GM12878 (cell line): Measurements from ENCODE around the gene PHRF1. TPM values are rescaled to one million over a fixed set of nuclear protein-coding genes. Genes with fewer than 3 reads are reported as not detected.

Experiments
- ATAC-seq: fragments of 200-7000 bp; cut with Tn5 transposase; 3 replicates; pipeline ENCODE4 v1.9.1; 2020; ENCODE audit warnings: mild to moderate bottlenecking, moderate library complexity
- BruUV-seq: library from RNA; stranded (reverse); fragments of 400-500 nt; replicated peaks from 2 replicates; lab custom pipeline; 2021; lab: Mats Ljungman, UMichigan
- CTCF ChIA-PET: fragments of 300-600 bp; sonication (Branson Sonifier 250); formaldehyde crosslinking; extraction: SDS; loops from one replicate; lab custom pipeline; 2021; ENCODE audit warnings: inconsistent platforms; lab: Yijun Ruan, JAX
- POLR2A ChIA-PET: fragments of 350-600 bp; formaldehyde crosslinking; extraction: SDS; loops from one replicate; lab custom pipeline; 2021; ENCODE audit warnings: inconsistent platforms; lab: Charles Lee
- RAD21 ChIA-PET: fragments of 300-600 bp; sonication (Branson Sonifier 250); formaldehyde crosslinking; loops from one replicate; lab custom pipeline; 2023; ENCODE audit warnings: antibody characterized with exemption; ENCODE audit not compliant: unreplicated experiment; lab: Charles Lee
- SMC1A ChIA-PET: fragments of 300-600 bp; sonication (Branson Sonifier 250); formaldehyde crosslinking; loops from one replicate; lab custom pipeline; 2023; ENCODE audit not compliant: unreplicated experiment, uncharacterized antibody; lab: Charles Lee
- DNase-seq: peaks from one replicate; pipeline ENCODE4 v3.0.0-alpha.2; 2011; ENCODE audit warnings: low read depth, low spot score
- FAIRE-seq: peaks from 3 replicates; lab custom pipeline; 2011; peaks lifted over from hg19 to GRCh38; lab: Jason Lieb, UNC
- H2AFZ ChIP-seq: 2 replicates; pipeline ENCODE4 v1.6.0; 2011; ENCODE audit warnings: low read depth, low read length, control low read depth; ENCODE audit not compliant: control insufficient read depth
- H3K27ac ChIP-seq: 2 replicates; pipeline ENCODE4 v1.5.1; 2011; ENCODE audit warnings: control low read depth; ENCODE audit not compliant: control insufficient read depth, insufficient read depth
- H3K27me3 ChIP-seq, 2 experiments: replicated peaks in 1 of 2; 2 replicates each; pipeline versions ENCODE4 v1.6.0 to v1.6.1; 2011; ENCODE audit warnings: low read length in 1 of 2; ENCODE audit not compliant: control insufficient read depth in 2 of 2, insufficient read depth in 2 of 2
- H3K36me3 ChIP-seq, 2 experiments: 2 replicates each; pipeline ENCODE4 v1.5.1; 2011; ENCODE audit warnings: low read length in 1 of 2; ENCODE audit not compliant: control insufficient read depth in 2 of 2, insufficient read depth in 2 of 2
- H3K4me1 ChIP-seq: 2 replicates; pipeline ENCODE4 v1.6.1; 2011; ENCODE audit warnings: mild to moderate bottlenecking, low read length, moderate library complexity, mixed read lengths; ENCODE audit not compliant: control insufficient read depth, insufficient read depth
- H3K4me2 ChIP-seq: 2 replicates; pipeline ENCODE4 v1.6.0; 2011; ENCODE audit warnings: control low read depth; ENCODE audit not compliant: control insufficient read depth, insufficient read depth
- H3K4me3 ChIP-seq: fragments of 200-600 bp; sonication (generic); 2 replicates; pipeline ENCODE4 v1.5.1; 2016
- H3K79me2 ChIP-seq: 2 replicates; pipeline ENCODE4 v1.6.0; 2011; ENCODE audit warnings: low read length; ENCODE audit not compliant: control insufficient read depth, insufficient read depth
- H3K9ac ChIP-seq: 2 replicates; pipeline ENCODE4 v1.8.0; 2011; ENCODE audit warnings: low read length, control low read depth, mixed read lengths; ENCODE audit not compliant: control insufficient read depth, insufficient read depth
- H3K9me3 ChIP-seq: replicated peaks from 3 replicates; pipeline ENCODE4 v1.5.1; 2011; ENCODE audit warnings: mild to moderate bottlenecking, low read length; ENCODE audit not compliant: control insufficient read depth, insufficient read depth
- H4K20me1 ChIP-seq: 2 replicates; pipeline ENCODE4 v1.6.0; 2011; ENCODE audit not compliant: control insufficient read depth, insufficient read depth
- CUX1 ChIP-seq: IDR thresholded peaks from 2 replicates; pipeline ENCODE4 v1.6.1; 2012; ENCODE audit warnings: improper control_type of control experiment, low read depth, low read length; ENCODE audit not compliant: insufficient replicate concordance
- E2F8 ChIP-seq: fragments of 450-650 bp; IDR thresholded peaks from 2 replicates; pipeline ENCODE4 v1.6.1; 2018; ENCODE audit warnings: mild to moderate bottlenecking, low read depth, moderate library complexity; ENCODE audit not compliant: partially characterized antibody
- HDGF ChIP-seq: fragments of 450-650 bp; IDR thresholded peaks from 2 replicates; pipeline ENCODE4 v1.6.1; 2016; ENCODE audit warnings: antibody characterized with exemption
- JUNB ChIP-seq: IDR thresholded peaks from 2 replicates; pipeline ENCODE4 v1.6.1; 2016; ENCODE audit warnings: antibody characterized with exemption, mild to moderate bottlenecking
- SP1 ChIP-seq: IDR thresholded peaks from one replicate; pipeline ENCODE4 v1.6.1; 2011; ENCODE audit warnings: low read depth, low read length
- WGBS: methylation state at CpG from one replicate; pipeline ENCODE4 v1.1.6; 2016; ENCODE audit warnings: low lambda C conversion rate; ENCODE audit not compliant: insufficient replicate concordance, insufficient coverage; ENCODE audit errors: missing lambda C conversion rate; 5-methylcytosine and 5-hydroxymethylcytosine counted together
- in situ Hi-C: fragments of 300-500 bp; cut with MboI; formaldehyde crosslinking; loops from 9 replicates; pipeline ENCODE4 v1.14.3; 2018; ENCODE audit warnings: mixed read lengths
- intact Hi-C: fragments of 100-400 bp; cut with micrococcal nuclease; formaldehyde crosslinking; loops from one replicate; pipeline ENCODE4 v1.14.2; 2022; ENCODE audit not compliant: unreplicated experiment
- polyA plus RNA-seq, 11 experiments: library from polyadenylated mRNA; depleted of rRNA in 4 of 11; unstranded in 6 of 11; stranded (reverse) in 5 of 11; fragments of >200 nt; fragmentation: Nextera tagmentation in 4 of 11; fragmentation: Illumina TruSeq in 1 of 11; extraction: Ambion mirVana in 4 of 11; extraction: Trizol in 1 of 11; gene quantifications; 1 replicate in 1 of 11; 2 replicates in 10 of 11; pipeline versions ENCODE4 v1.2.1 to v1.2.3, GENCODE V29; 2011 to 2016; ENCODE audit warnings: inconsistent platforms in 2 of 11, missing spikeins in 2 of 11, low read depth in 1 of 11
- total RNA-seq, 4 experiments: library from RNA; depleted of rRNA in 3 of 4; stranded (reverse); fragments of >200 nt in 3 of 4; fragmentation: Illumina TruSeq in 1 of 4; extraction: Trizol in 1 of 4; gene quantifications; 2 replicates each; pipeline versions ENCODE4 v1.2.1 to v1.2.3, GENCODE V29; 2013 to 2021

PHRF1 gene
- total and polyA plus RNA-seq, 10 of the 15 experiments (the other 5 are each of a cell fraction or from before 2014, with no cell fraction given) = 0.13 to 43.5 (median 15.1) TPM

GRCh38 chr11:637333-637592 is 61.0 kb downstream of the PHRF1 start:
- FAIRE-seq = no peak
- TF ChIP-seq HDGF (no peak), JUNB (no peak), SP1 (no peak), E2F8 (no peak), CUX1 (no peak)
- TF ChIP-seq, all 136 proteins: peak for 0
- DNase-seq = no peak
- H2AFZ ChIP-seq = no peak overlapping the region
- RAD21 ChIA-PET = no interaction called here
- no peaks in the 10 kb centered on the region for H4K20me1 ChIP-seq
- no peak overlapping the region for H3K4me2 ChIP-seq
- no peaks in the 10 kb centered on the region for H3K4me1 ChIP-seq
- intact Hi-C loops = no loop called here
- SMC1A ChIA-PET = no interaction called here
- no TSS peak for BruUV-seq
- ATAC-seq = no peak
- 9% methylated on average over 13 of the region's 34 CpGs for WGBS
- POLR2A ChIA-PET = no interaction called here
- in situ Hi-C loops = no loop called here
- no peak overlapping the region for H3K27ac ChIP-seq
- H3K79me2 ChIP-seq = no peaks in the 10 kb centered on the region
- no peak overlapping the region for H3K9ac ChIP-seq
- CTCF ChIA-PET = no interaction called here
- H3K36me3 ChIP-seq = no peaks in the 10 kb centered on the region
- no peak overlapping the region for H3K4me3 ChIP-seq
- no peaks in the 10 kb centered on the region for H3K9me3 ChIP-seq
- peaks cover 0 to 5% of the 10 kb centered on the region in 2 experiments; a peak in 2 of 4 replicates for H3K27me3 ChIP-seq
